AG04450 (cell line): ENCODE results near the gene EFCAB6. TPM values are rescaled to one million over a fixed set of nuclear protein-coding genes. Genes with fewer than 3 reads are reported as not detected.

Source experiments
- CTCF ChIA-PET: fragments of 300-600, 350-600 bp; formaldehyde crosslinking; extraction: SDS; loops from one replicate; lab custom pipeline; 2022; ENCODE audit warnings: antibody characterized with exemption, inconsistent platforms; lab: Charles Lee
- POLR2A ChIA-PET: fragments of 350-600 bp; formaldehyde crosslinking; extraction: SDS; loops from one replicate; lab custom pipeline; 2021; ENCODE audit warnings: antibody characterized with exemption, inconsistent platforms; lab: Yijun Ruan, JAX
- DNase-seq: peaks from one replicate; pipeline ENCODE4 v3.0.0-alpha.2; 2011; ENCODE audit warnings: low read depth, low spot score
- H3K27ac ChIP-seq: one replicate; pipeline ENCODE4 v1.5.1; 2012; ENCODE audit warnings: low read depth, low read length, control low read depth
- H3K27me3 ChIP-seq: one replicate; pipeline ENCODE4 v1.6.0; 2012; ENCODE audit warnings: low read length; ENCODE audit not compliant: control insufficient read depth, insufficient read depth
- H3K4me3 ChIP-seq: 2 replicates; pipeline ENCODE4 v1.5.1; 2011; ENCODE audit warnings: mild to moderate bottlenecking, low read depth, low read length, control low read depth
- H3K9me3 ChIP-seq: 2 replicates; pipeline ENCODE4 v1.5.1; 2012; ENCODE audit warnings: low read length; ENCODE audit not compliant: control insufficient read depth, insufficient read depth
- CTCF ChIP-seq: IDR thresholded peaks from 2 replicates; pipeline ENCODE4 v1.5.1; 2011; ENCODE audit warnings: low read depth, low read length, control low read depth, inconsistent platforms
- polyA plus RNA-seq: library from polyadenylated mRNA; depleted of rRNA; stranded (reverse); fragments of >200 nt; gene quantifications from 2 replicates; pipeline ENCODE4 v1.2.3, GENCODE V29; 2011

EFCAB6 gene
- polyA plus RNA-seq, 1 experiment, result 1.4 TPM

- H3K27me3 ChIP-seq, result peaks cover 12% of the 10 kb centered on the region
- TF ChIP-seq CTCF, result no peak
- no peaks in the 10 kb centered on the region for H3K9me3 ChIP-seq
- H3K27ac ChIP-seq, result no peak overlapping the region
- no peak overlapping the region for H3K4me3 ChIP-seq
- DNase-seq, result no peak
- POLR2A ChIA-PET, result no interaction called here
- CTCF ChIA-PET, result no interaction called here
Measured at GRCh38 chr22:43854121-43854785, 42.1 kb upstream of the EFCAB6 start.

DNA sequence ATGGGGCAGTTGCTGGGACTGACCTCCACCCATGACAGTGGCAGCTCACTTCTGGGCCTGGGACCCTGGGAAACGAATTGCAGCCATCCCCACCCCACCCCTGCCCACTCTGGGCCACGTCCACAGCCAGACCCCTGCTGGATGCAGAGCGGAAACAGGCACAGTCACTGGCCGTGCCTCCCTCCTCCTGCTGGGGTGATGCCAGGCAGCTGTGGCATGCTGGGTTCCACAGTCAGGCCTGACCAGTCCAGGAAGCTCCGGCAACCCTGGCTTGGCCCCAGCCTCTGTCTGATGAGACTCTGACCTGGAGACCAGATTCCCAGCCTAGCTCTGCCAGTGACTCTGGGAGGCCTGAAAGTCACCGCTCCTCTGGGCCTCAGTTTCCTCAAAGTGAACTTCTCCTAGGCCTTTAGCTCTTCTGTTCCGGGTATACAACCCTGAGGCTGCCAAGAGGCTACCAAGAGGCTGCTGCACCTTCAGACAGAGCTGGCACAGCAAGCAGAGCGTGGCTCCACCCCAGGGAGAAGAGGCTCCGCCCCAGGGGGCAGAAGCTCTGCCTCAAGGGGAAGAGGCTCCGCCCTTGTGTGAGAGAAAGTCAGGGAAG is 41.3 kb upstream of the EFCAB6 start:
- ChIA-PET POLR2A (no interaction called here), CTCF (no interaction called here)
- Histone ChIP-seq H3K9me3 (no peaks in the 10 kb centered on the region), H3K4me3 (no peak overlapping the region), H3K27me3 (peaks cover 12% of the 10 kb centered on the region), H3K27ac (no peak overlapping the region)
- TF ChIP-seq CTCF, result no peak
- no peak for DNase-seq

- ChIA-PET POLR2A (no interaction called here), CTCF (no interaction called here)
- no peak for TF ChIP-seq CTCF
- Histone ChIP-seq H3K27me3 (peaks cover 12% of the 10 kb centered on the region), H3K27ac (no peak overlapping the region), H3K4me3 (no peak overlapping the region), H3K9me3 (no peaks in the 10 kb centered on the region)
- DNase-seq, result no peak
Measured at GRCh38 chr22:43852573-43853327, 40.6 kb upstream of the EFCAB6 start.

DNA sequence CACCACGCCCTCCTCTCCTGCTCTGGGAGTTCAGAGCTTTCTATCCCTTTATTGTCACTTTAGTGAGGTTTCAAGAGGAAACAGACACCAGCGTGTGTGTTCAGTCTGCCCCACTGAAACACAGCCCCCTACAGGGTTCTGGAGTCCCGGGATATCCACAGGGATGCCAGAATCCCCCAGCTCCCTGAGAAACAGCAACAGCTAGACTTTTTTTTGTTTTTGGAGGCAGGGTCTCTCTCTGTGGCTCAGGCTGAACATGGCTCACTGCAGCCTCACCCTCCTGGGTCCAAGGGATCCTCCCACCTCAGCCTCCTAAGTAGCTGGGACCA is 39.8 kb upstream of the EFCAB6 start:
- POLR2A ChIA-PET, result no interaction called here
- Histone ChIP-seq H3K27me3 (peaks cover 14% of the 10 kb centered on the region), H3K4me3 (no peak overlapping the region), H3K9me3 (no peaks in the 10 kb centered on the region), H3K27ac (no peak overlapping the region)
- CTCF ChIA-PET, result no interaction called here
- no peak for TF ChIP-seq CTCF
- DNase-seq, result no peak
